ENCODE data around the gene TGM2.

DNA sequence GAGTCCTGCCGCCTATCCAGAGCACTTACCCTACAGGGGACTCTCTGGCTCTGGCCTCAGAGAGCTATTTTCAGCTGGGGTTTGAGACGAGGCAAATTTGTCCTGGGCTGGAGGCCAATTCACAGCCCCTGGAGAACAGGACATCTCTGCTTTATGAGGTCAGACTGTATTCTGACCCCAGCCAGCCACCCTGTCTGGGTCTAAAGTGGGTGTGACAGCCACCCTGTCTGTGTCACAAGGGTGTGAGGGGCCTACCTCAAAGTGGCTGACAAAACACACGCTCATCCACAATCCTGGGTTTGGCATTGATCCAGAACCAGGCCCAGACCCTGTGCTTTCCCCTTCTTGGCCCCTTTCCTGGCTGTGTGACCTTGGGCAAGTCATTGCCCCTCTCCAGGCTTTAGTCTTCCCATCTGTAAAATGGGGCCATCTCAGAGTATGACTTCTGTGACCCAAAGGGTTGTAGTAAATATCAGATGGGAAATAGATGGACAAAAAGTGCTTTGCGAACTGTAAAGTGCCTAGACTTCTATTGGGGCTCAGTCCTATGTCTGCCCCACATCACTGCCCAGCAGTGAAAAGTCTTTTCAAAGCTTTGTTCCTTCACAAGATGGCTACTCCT is 44.1 kb upstream of the TGM2 start:
- TF ChIP-seq EZH2phosphoT487 (IDR thresholded peaks at IDR 0.05; ENCODE audit: low read length) (no peak), CTCF (IDR thresholded peaks at IDR 0.05; ENCODE audit: low read length) (no peak), EZH2 (optimal IDR thresholded peaks at IDR 0.05; ENCODE audit: low read depth, low read length) (no peak)
